K562 (cell line): ENCODE results near the gene CSF2. TPM values are rescaled to one million over a fixed set of nuclear protein-coding genes. Genes with fewer than 3 reads are reported as not detected.

Experiments used
- ATF1 ChIP-seq, 2 experiments: fragments of 450-650 bp in 1 of 2; IDR thresholded peaks; 2 replicates each; pipeline ENCODE4 v1.6.1; 2016; ENCODE audit warnings: missing compliant biosample characterization in 1 of 2, missing genetic modification characterization in 1 of 2
- BHLHE40 ChIP-seq: IDR thresholded peaks from 2 replicates; pipeline ENCODE4 v1.6.1; 2011; ENCODE audit warnings: low read length, improper control_type of control experiment
- BRF1 ChIP-seq: IDR thresholded peaks from 3 replicates; pipeline ENCODE4 v1.6.1; 2011; ENCODE audit warnings: borderline replicate concordance, mild to moderate bottlenecking; ENCODE audit not compliant: insufficient read length; ENCODE audit errors: extremely low read depth
- CC2D1A ChIP-seq: fragments of 450-650 bp; IDR thresholded peaks from 2 replicates; pipeline ENCODE4 v1.6.1; 2017; ENCODE audit warnings: mild to moderate bottlenecking
- CXXC5 ChIP-seq: fragments of 250-450 bp; sonication (Bioruptor Pico); IDR thresholded peaks from 2 replicates; pipeline ENCODE4 v1.8.0; 2022; ENCODE audit warnings: inconsistent platforms, mild to moderate bottlenecking, moderate library complexity
- ETV5 ChIP-seq: sonication (generic); formaldehyde crosslinking; IDR thresholded peaks from 2 replicates; pipeline ENCODE4 v1.4.0; 2020; ENCODE audit warnings: low read depth, mild to moderate bottlenecking, missing genetic modification reagents
- ILK ChIP-seq: fragments of 450-650 bp; IDR thresholded peaks from 2 replicates; pipeline ENCODE4 v1.6.1; 2016; ENCODE audit warnings: missing genetic modification characterization, low read depth, mild to moderate bottlenecking, missing compliant biosample characterization, moderate library complexity, borderline replicate concordance
- JUN ChIP-seq, 2 experiments: sonication (generic) in 1 of 2; formaldehyde crosslinking in 1 of 2; IDR thresholded peaks; 2 replicates each; pipeline versions ENCODE4 v1.6.1 to v1.8.0; 2012 to 2022; ENCODE audit warnings: borderline replicate concordance in 2 of 2, mild to moderate bottlenecking in 2 of 2, improper control_type of control experiment in 1 of 2, low read depth in 1 of 2, low read length in 1 of 2, missing genetic modification reagents in 1 of 2
- MAFG ChIP-seq: fragments of 450-650 bp; conservative IDR thresholded peaks from 2 replicates; pipeline ENCODE4 v1.6.1; 2016; ENCODE audit warnings: missing genetic modification characterization, missing compliant biosample characterization
- NFE2 ChIP-seq: IDR thresholded peaks from 2 replicates; pipeline ENCODE4 v1.6.1; 2014; ENCODE audit warnings: antibody characterized with exemption, low read depth
- NR2C1 ChIP-seq, 2 experiments: fragments of 450-650 bp; IDR thresholded peaks; 2 replicates each; pipeline ENCODE4 v1.6.1; 2017; ENCODE audit warnings: mild to moderate bottlenecking in 2 of 2, antibody characterized with exemption in 1 of 2, inconsistent platforms in 1 of 2, missing compliant biosample characterization in 1 of 2, missing genetic modification characterization in 1 of 2
- PREB ChIP-seq: sonication (generic); formaldehyde crosslinking; IDR thresholded peaks from 2 replicates; pipeline ENCODE4 v1.8.1; 2023; ENCODE audit warnings: mild to moderate bottlenecking, missing genetic modification reagents
- RBM34 ChIP-seq: fragments of 200-400 bp; formaldehyde crosslinking; IDR thresholded peaks from 2 replicates; pipeline ENCODE4 v1.6.1; 2018; ENCODE audit warnings: low read length, borderline replicate concordance; ENCODE audit not compliant: insufficient read depth
- RFX1 ChIP-seq: fragments of 450-650 bp; IDR thresholded peaks from 2 replicates; pipeline ENCODE4 v1.6.1; 2016; ENCODE audit warnings: mild to moderate bottlenecking, moderate library complexity
- RREB1 ChIP-seq: fragments of 250-450 bp; sonication (Bioruptor Pico); IDR thresholded peaks from 2 replicates; pipeline ENCODE4 v1.4.0; 2020
- SMARCE1 ChIP-seq: fragments of 450-650 bp; IDR thresholded peaks from 2 replicates; pipeline ENCODE4 v1.7.1; 2016; ENCODE audit warnings: mild to moderate bottlenecking
- TAF9B ChIP-seq: fragments of 450-650 bp; IDR thresholded peaks from 2 replicates; pipeline ENCODE4 v1.6.1; 2018; ENCODE audit warnings: mild to moderate bottlenecking; ENCODE audit not compliant: partially characterized antibody
- TEAD4 ChIP-seq, 2 experiments: sonication (generic) in 1 of 2; formaldehyde crosslinking in 1 of 2; IDR thresholded peaks; 2 replicates each; pipeline versions ENCODE4 v1.6.1 to v1.8.0; 2012 to 2022; ENCODE audit warnings: borderline replicate concordance in 1 of 2, inconsistent platforms in 1 of 2, low read length in 1 of 2, mild to moderate bottlenecking in 1 of 2, missing genetic modification reagents in 1 of 2
- XRCC4 ChIP-seq: IDR thresholded peaks from one replicate; pipeline ENCODE4 v1.6.1; 2011; ENCODE audit not compliant: insufficient read depth, insufficient read length; ENCODE audit errors: extremely low read depth
- ZKSCAN8 ChIP-seq: fragments of 200-800 bp; sonication (Bioruptor generic); IDR thresholded peaks from 2 replicates; pipeline ENCODE4 v1.6.1; 2016; ENCODE audit warnings: missing genetic modification characterization, missing compliant biosample characterization
- ZNF24 ChIP-seq: fragments of 450-650 bp; IDR thresholded peaks from 2 replicates; pipeline ENCODE4 v1.6.1; 2016
- ZNF766 ChIP-seq: fragments of 200-800 bp; sonication (Bioruptor generic); conservative IDR thresholded peaks from 2 replicates; pipeline ENCODE4 v1.6.1; 2016; ENCODE audit warnings: missing genetic modification characterization, missing compliant biosample characterization
- polyA plus RNA-seq, 8 experiments: library from polyadenylated mRNA; depleted of rRNA in 4 of 8; stranded (reverse) in 5 of 8; unstranded in 3 of 8; fragments of >200 nt; fragmentation: Nextera tagmentation in 2 of 8; fragmentation: Illumina TruSeq in 1 of 8; extraction: Ambion mirVana in 2 of 8; extraction: Trizol in 1 of 8; gene quantifications; 2 replicates each; pipeline versions ENCODE4 v1.2.1 to v1.2.3, GENCODE V29; 2011 to 2014; ENCODE audit warnings: inconsistent platforms in 1 of 8, missing spikeins in 1 of 8
- total RNA-seq, 7 experiments: library from RNA; depleted of rRNA in 6 of 7; stranded (reverse); fragments of >200 nt in 6 of 7; fragmentation: Illumina TruSeq in 2 of 7; extraction: Trizol in 2 of 7; gene quantifications; 2 replicates each; pipeline versions ENCODE4 v1.2.1 to v1.2.3, GENCODE V29; 2011 to 2021; ENCODE audit warnings: low replicate concordance in 1 of 7

The CSF2 gene
- total and polyA plus RNA-seq, 9 of the 15 experiments (the other 6 are each of a cell fraction or from before 2014, with no cell fraction given): 0.25 to 0.29 TPM; not detected in 7

GRCh38 chr5:132103332-132103951, 29.9 kb downstream of the CSF2 start (continued):
- TF ChIP-seq RBM34 (no peak), ATF1 (CRISPR knock-in tag; IDR thresholded peaks at IDR 0.05) (no peak), ATF1 (tag; IDR thresholded peaks at IDR 0.05) (peak; percentile 58), SMARCE1 (peak; percentile 92), CC2D1A (no peak), TAF9B (no peak), XRCC4 (no peak), CXXC5 (CRISPR knock-in tag) (no peak), ILK (tag) (no peak), RFX1 (no peak), MAFG (peak; percentile 83), ZKSCAN8 (CRISPR knock-in tag) (peak; percentile 75), ZNF766 (CRISPR knock-in tag) (peak; percentile 77), JUN (IDR thresholded peaks at IDR 0.05; ENCODE audit: borderline replicate concordance, low read depth, low read length) (peak; percentile 41; the same call in 1 of the 2 replicates), JUN (CRISPR knock-in tag; IDR thresholded peaks at IDR 0.05; ENCODE audit: borderline replicate concordance) (no peak), PREB (CRISPR knock-in tag) (no peak), BHLHE40 (peak; percentile 68), BRF1 (no peak), TEAD4 (IDR thresholded peaks at IDR 0.05; ENCODE audit: low read length) (0 out of 2 replicates have a peak, but pooled peaks have one; percentile 66), TEAD4 (CRISPR knock-in tag; IDR thresholded peaks at IDR 0.05; ENCODE audit: borderline replicate concordance) (no peak), NFE2 (peak; percentile 86), NR2C1 (IDR thresholded peaks at IDR 0.05) (no peak), NR2C1 (tag; IDR thresholded peaks at IDR 0.05) (peak; percentile 26; the same call in 1 of the 2 replicates), ETV5 (peak; percentile 80), RREB1 (CRISPR knock-in tag) (no peak), ZNF24 (peak; percentile 46; the same call in 1 of the 2 replicates)
